ENCODE data around the gene FOXO3. TPM values are rescaled to one million over a fixed set of nuclear protein-coding genes. Genes with fewer than 3 reads are reported as not detected.
"Not testable (repeated sequence)": the region's sequence is repeated elsewhere in the genome, so short reads cannot be mapped to it uniquely, and the experiment has no call there.

Gene FOXO3
- total RNA-seq, 1 donor from 2014 or later, result 37.3 TPM

DNA sequence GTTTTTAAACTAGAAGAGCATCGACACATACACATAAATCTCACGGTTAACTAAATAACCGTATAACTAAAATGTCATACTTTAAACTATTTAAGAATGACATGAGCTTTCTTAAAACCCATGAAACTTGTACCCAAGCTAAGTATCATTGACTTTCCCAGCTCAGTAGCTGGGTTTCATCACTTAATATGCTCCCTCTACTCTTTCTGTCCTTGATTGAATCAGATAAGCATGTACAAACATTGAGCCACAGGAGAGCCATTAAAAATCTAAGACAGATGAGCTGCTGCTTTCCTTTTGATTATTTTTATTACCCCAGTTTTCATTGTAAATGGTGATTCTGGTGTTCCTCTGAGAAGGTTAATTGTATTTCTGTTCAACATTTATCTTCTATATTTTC, 115.8 kb downstream of the FOXO3 start:
- Histone ChIP-seq H4K20me1 (ENCODE audit: insufficient read depth, low read length) (peaks cover 64% of the 10 kb centered on the region), H3K27ac (ENCODE audit: low read depth, low read length) (no peak overlapping the region), H3K4me2 (ENCODE audit: low read length) (no peak overlapping the region), H3K36me3 (ENCODE audit: insufficient read depth, low read length) (no peaks in the 10 kb centered on the region), H3K79me2 (ENCODE audit: insufficient read depth, low read length) (peaks cover 55% of the 10 kb centered on the region), H3K4me1 (ENCODE audit: insufficient read depth, low read length) (peaks cover 7% of the 10 kb centered on the region), H3K9ac (ENCODE audit: low read length) (no peak overlapping the region), H2AFZ (ENCODE audit: low read depth, low read length) (no peak overlapping the region), H3K4me3 (ENCODE audit: insufficient read depth, low read depth, low read length) (no peak overlapping the region), H3K9me3 (ENCODE audit: insufficient read depth, low read depth, low read length) (no peaks in the 10 kb centered on the region), H3K27me3 (ENCODE audit: insufficient read depth, low read length) (no peaks in the 10 kb centered on the region)
- H3K36me3 Mint-ChIP-seq (ENCODE audit: low read depth, unreplicated experiment), result peaks cover 4% of the 10 kb centered on the region
- H3K27ac Mint-ChIP-seq (ENCODE audit: unreplicated experiment), result no peak overlapping the region
- H3K9me3 Mint-ChIP-seq (ENCODE audit: unreplicated experiment), result no peaks in the 10 kb centered on the region
- DNase-seq (ENCODE audit: low read depth) (no peak), FAIRE-seq (no peak)
- no peak overlapping the region for H3K4me3 Mint-ChIP-seq (ENCODE audit: unreplicated experiment)
- no peak for TF ChIP-seq EZH2 (IDR thresholded peaks at IDR 0.05; ENCODE audit: insufficient read depth, low read length)
- TF ChIP-seq, protein P1, sequence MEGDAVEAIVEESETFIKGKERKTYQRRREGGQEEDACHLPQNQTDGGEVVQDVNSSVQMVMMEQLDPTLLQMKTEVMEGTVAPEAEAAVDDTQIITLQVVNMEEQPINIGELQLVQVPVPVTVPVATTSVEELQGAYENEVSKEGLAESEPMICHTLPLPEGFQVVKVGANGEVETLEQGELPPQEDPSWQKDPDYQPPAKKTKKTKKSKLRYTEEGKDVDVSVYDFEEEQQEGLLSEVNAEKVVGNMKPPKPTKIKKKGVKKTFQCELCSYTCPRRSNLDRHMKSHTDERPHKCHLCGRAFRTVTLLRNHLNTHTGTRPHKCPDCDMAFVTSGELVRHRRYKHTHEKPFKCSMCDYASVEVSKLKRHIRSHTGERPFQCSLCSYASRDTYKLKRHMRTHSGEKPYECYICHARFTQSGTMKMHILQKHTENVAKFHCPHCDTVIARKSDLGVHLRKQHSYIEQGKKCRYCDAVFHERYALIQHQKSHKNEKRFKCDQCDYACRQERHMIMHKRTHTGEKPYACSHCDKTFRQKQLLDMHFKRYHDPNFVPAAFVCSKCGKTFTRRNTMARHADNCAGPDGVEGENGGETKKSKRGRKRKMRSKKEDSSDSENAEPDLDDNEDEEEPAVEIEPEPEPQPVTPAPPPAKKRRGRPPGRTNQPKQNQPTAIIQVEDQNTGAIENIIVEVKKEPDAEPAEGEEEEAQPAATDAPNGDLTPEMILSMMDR (IDR thresholded peaks at IDR 0.05; ENCODE audit: insufficient read depth, low read depth, low read length), result no peak
- peaks cover 8% of the 10 kb centered on the region for H3K4me1 Mint-ChIP-seq (ENCODE audit: low read depth, unreplicated experiment)
- H3K27me3 Mint-ChIP-seq (ENCODE audit: low read depth, unreplicated experiment), result no peaks in the 10 kb centered on the region

- Mint-ChIP-seq H3K4me1 (ENCODE audit: low read depth, unreplicated experiment) (peaks cover 16% of the 10 kb centered on the region), H3K36me3 (ENCODE audit: low read depth, unreplicated experiment) (peaks cover 4% of the 10 kb centered on the region), H3K27ac (ENCODE audit: unreplicated experiment) (no peak overlapping the region), H3K4me3 (ENCODE audit: unreplicated experiment) (no peak overlapping the region), H3K27me3 (ENCODE audit: low read depth, unreplicated experiment) (no peaks in the 10 kb centered on the region), H3K9me3 (ENCODE audit: unreplicated experiment) (no peaks in the 10 kb centered on the region)
- Histone ChIP-seq H3K79me2 (ENCODE audit: insufficient read depth, low read length) (peaks cover 47% of the 10 kb centered on the region), H3K9ac (ENCODE audit: low read length) (no peak overlapping the region), H2AFZ (ENCODE audit: low read depth, low read length) (no peak overlapping the region), H3K9me3 (ENCODE audit: insufficient read depth, low read depth, low read length) (no peaks in the 10 kb centered on the region), H3K27me3 (ENCODE audit: insufficient read depth, low read length) (no peaks in the 10 kb centered on the region), H3K4me1 (ENCODE audit: insufficient read depth, low read length) (peaks cover 14% of the 10 kb centered on the region), H3K4me3 (ENCODE audit: insufficient read depth, low read depth, low read length) (no peak overlapping the region), H3K36me3 (ENCODE audit: insufficient read depth, low read length) (no peaks in the 10 kb centered on the region), H3K27ac (ENCODE audit: low read depth, low read length) (no peak overlapping the region), H4K20me1 (ENCODE audit: insufficient read depth, low read length) (peaks cover 56% of the 10 kb centered on the region), H3K4me2 (ENCODE audit: low read length) (peak overlapping the region; percentile 10)
- FAIRE-seq (no peak), DNase-seq (ENCODE audit: low read depth) (peak; percentile 34)
- TF ChIP-seq EZH2 (IDR thresholded peaks at IDR 0.05; ENCODE audit: insufficient read depth, low read length), result no peak
- TF ChIP-seq, protein P1 (IDR thresholded peaks at IDR 0.05; ENCODE audit: insufficient read depth, low read depth, low read length), result no peak
Measured at GRCh38 chr6:108677357-108677756, 116.6 kb downstream of the FOXO3 start.

DNA sequence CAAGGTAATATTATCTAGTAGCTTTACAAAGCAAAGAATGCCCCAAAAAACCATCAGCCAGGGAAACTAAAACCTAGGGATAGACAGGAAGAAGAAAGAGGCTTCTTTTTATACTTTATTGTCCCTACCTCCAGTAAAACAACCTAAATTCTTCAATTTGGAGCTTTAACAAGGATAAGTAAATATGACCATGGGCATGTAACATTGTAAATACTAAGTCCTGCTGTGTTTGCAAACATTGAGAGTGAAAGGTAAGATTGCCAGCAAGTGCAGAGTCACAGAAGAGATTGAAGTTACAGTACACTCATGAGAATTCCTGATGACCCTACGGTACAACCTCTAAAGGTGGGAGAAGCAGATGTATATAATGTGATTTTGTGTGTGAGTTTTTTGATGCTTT, 117.2 kb downstream of the FOXO3 start:
- Mint-ChIP-seq H3K9me3 (ENCODE audit: unreplicated experiment) (no peaks in the 10 kb centered on the region), H3K27me3 (ENCODE audit: low read depth, unreplicated experiment) (no peaks in the 10 kb centered on the region), H3K36me3 (ENCODE audit: low read depth, unreplicated experiment) (peaks cover 4% of the 10 kb centered on the region), H3K4me1 (ENCODE audit: low read depth, unreplicated experiment) (peaks cover 14% of the 10 kb centered on the region), H3K4me3 (ENCODE audit: unreplicated experiment) (no peak overlapping the region), H3K27ac (ENCODE audit: unreplicated experiment) (no peak overlapping the region)
- TF ChIP-seq, protein P1 (IDR thresholded peaks at IDR 0.05; ENCODE audit: insufficient read depth, low read depth, low read length), result no peak
- no peak for TF ChIP-seq EZH2 (IDR thresholded peaks at IDR 0.05; ENCODE audit: insufficient read depth, low read length)
- Histone ChIP-seq H3K9me3 (ENCODE audit: insufficient read depth, low read depth, low read length) (no peaks in the 10 kb centered on the region), H3K27ac (ENCODE audit: low read depth, low read length) (no peak overlapping the region), H3K4me1 (ENCODE audit: insufficient read depth, low read length) (peaks cover 14% of the 10 kb centered on the region), H3K4me2 (ENCODE audit: low read length) (no peak overlapping the region), H4K20me1 (ENCODE audit: insufficient read depth, low read length) (peaks cover 50% of the 10 kb centered on the region), H3K36me3 (ENCODE audit: insufficient read depth, low read length) (no peaks in the 10 kb centered on the region), H3K4me3 (ENCODE audit: insufficient read depth, low read depth, low read length) (no peak overlapping the region), H3K79me2 (ENCODE audit: insufficient read depth, low read length) (peaks cover 42% of the 10 kb centered on the region), H2AFZ (ENCODE audit: low read depth, low read length) (no peak overlapping the region), H3K27me3 (ENCODE audit: insufficient read depth, low read length) (no peaks in the 10 kb centered on the region), H3K9ac (ENCODE audit: low read length) (no peak overlapping the region)
- no peak for DNase-seq (ENCODE audit: low read depth)
- FAIRE-seq, result no peak

DNA sequence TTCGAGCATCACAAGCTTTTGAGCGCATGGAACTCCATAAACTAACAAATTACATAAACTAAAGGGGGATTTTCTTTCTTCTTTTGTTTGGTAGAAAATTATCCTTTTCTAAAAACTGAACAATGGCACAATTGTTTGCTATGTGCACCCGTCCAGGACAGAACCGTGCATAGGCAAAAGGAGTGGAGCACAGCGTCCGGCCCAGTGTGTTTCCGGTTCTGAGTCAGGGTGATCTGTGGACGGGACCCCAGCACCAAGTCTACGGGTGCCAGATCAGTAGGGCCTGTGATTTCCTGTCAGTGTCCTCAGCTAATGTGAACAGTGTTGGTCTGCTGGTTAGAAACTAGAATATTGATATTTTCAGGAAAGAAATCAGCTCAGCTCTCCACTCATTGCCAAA, 119.6 kb downstream of the FOXO3 start:
- Histone ChIP-seq H4K20me1 (ENCODE audit: insufficient read depth, low read length) (peaks cover 27% of the 10 kb centered on the region), H3K79me2 (ENCODE audit: insufficient read depth, low read length) (peaks cover 19% of the 10 kb centered on the region), H3K4me1 (ENCODE audit: insufficient read depth, low read length) (peaks cover 13% of the 10 kb centered on the region)
- H2AFZ ChIP-seq (ENCODE audit: low read depth, low read length); H3K9me3 ChIP-seq (ENCODE audit: insufficient read depth, low read depth, low read length); FAIRE-seq; H3K36me3 ChIP-seq (ENCODE audit: insufficient read depth, low read length); H3K4me2 ChIP-seq (ENCODE audit: low read length); H3K36me3 Mint-ChIP-seq (ENCODE audit: low read depth, unreplicated experiment); H3K27me3 ChIP-seq (ENCODE audit: insufficient read depth, low read length); H3K27ac ChIP-seq (ENCODE audit: low read depth, low read length); H3K4me3 Mint-ChIP-seq (ENCODE audit: unreplicated experiment); H3K4me3 ChIP-seq (ENCODE audit: insufficient read depth, low read depth, low read length); H3K27ac Mint-ChIP-seq (ENCODE audit: unreplicated experiment); H3K9me3 Mint-ChIP-seq (ENCODE audit: unreplicated experiment); H3K27me3 Mint-ChIP-seq (ENCODE audit: low read depth, unreplicated experiment); DNase-seq (ENCODE audit: low read depth); H3K9ac ChIP-seq (ENCODE audit: low read length): not testable (repeated sequence)
- peaks cover 17% of the 10 kb centered on the region for H3K4me1 Mint-ChIP-seq (ENCODE audit: low read depth, unreplicated experiment)
